HCT116 (cell line): ENCODE measurements around the gene SFPQ.

Experiments
- CBX3 ChIP-seq: IDR thresholded peaks from 2 replicates; pipeline ENCODE4 v1.6.1; 2012; ENCODE audit warnings: low read depth
- CTCF ChIP-seq, 3 experiments: fragments of 200-600 bp in 1 of 3; sonication (generic) in 1 of 3; IDR thresholded peaks in 2 of 3; conservative IDR thresholded peaks in 1 of 3; 2 replicates each; pipeline ENCODE4 v1.5.1; 2012 to 2017; ENCODE audit warnings: low read depth in 2 of 3, low read length in 2 of 3, antibody characterized with exemption in 1 of 3, borderline replicate concordance in 1 of 3, control low read depth in 1 of 3, mild to moderate bottlenecking in 1 of 3, mixed read lengths in 1 of 3, mixed run types in 1 of 3, moderate library complexity in 1 of 3; ENCODE audit not compliant: insufficient read depth in 1 of 3
- EGR1 ChIP-seq: IDR thresholded peaks from 2 replicates; pipeline ENCODE4 v1.6.1; 2012; ENCODE audit warnings: low read depth
- ELF1 ChIP-seq: IDR thresholded peaks from 2 replicates; pipeline ENCODE4 v1.6.1; 2012; ENCODE audit warnings: low read depth, borderline replicate concordance
- EZH2 ChIP-seq: fragments of 200-600 bp; sonication (generic); IDR thresholded peaks from 2 replicates; pipeline ENCODE4 v1.6.1; 2017; ENCODE audit warnings: antibody characterized with exemption, mixed run types
- POLR2A ChIP-seq: IDR thresholded peaks from 2 replicates; pipeline ENCODE4 v1.7.0; 2011; ENCODE audit warnings: borderline replicate concordance; ENCODE audit not compliant: insufficient read depth, insufficient read length; ENCODE audit errors: extremely low read depth
- POLR2AphosphoS5 ChIP-seq: IDR thresholded peaks from 2 replicates; pipeline ENCODE4 v1.6.1; 2011; ENCODE audit warnings: mild to moderate bottlenecking, low read depth, low read length, moderate library complexity
- RAD21 ChIP-seq: IDR thresholded peaks from 2 replicates; pipeline ENCODE4 v1.6.1; 2012; ENCODE audit warnings: low read depth, mild to moderate bottlenecking
- REST ChIP-seq: IDR thresholded peaks from 2 replicates; pipeline ENCODE4 v1.6.1; 2012; ENCODE audit warnings: low read depth
- TCF7L2 ChIP-seq: IDR thresholded peaks from 2 replicates; pipeline ENCODE4 v1.7.0; 2011; ENCODE audit warnings: borderline replicate concordance, inconsistent platforms; ENCODE audit not compliant: insufficient read depth, insufficient read length; ENCODE audit errors: extremely low read depth
- YY1 ChIP-seq: IDR thresholded peaks from 2 replicates; pipeline ENCODE4 v1.6.1; 2011; ENCODE audit warnings: low read length, low read depth, moderate library complexity, mild to moderate bottlenecking; ENCODE audit not compliant: insufficient replicate concordance; ENCODE audit errors: extremely low read depth
- TF ChIP-seq, protein P1 (sequence below): IDR thresholded peaks from 2 replicates; pipeline ENCODE4 v1.6.1; 2012
- TF ChIP-seq, protein P2 (sequence below): IDR thresholded peaks from 2 replicates; pipeline ENCODE4 v1.6.1; 2012

DNA sequence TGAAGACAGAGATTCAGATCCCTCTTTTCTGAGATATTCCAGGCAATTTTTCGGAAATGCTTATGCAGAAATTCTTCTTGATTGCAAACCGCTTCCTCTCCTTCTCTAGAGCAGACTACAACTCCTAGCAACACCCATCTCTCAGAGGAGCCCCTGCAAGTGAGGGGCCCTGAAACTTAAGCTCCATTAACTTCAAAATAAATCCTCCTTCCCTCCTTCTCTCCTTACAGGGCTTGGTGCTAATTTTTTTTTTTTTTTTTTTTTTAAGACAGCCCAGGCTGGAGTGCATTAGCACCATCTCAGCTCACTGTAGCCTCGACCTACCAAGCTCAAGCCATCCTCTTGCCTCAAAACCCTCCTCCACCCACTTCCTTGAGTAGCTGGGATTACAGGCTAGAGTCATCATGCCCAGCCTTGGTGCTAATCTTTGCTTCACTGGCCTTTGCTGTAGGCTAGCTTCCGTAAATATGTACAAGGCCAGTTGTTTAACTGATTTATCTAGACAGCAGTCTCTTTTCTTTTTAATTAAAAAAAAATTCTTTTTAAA, 30.2 kb upstream of the SFPQ start:
- TF ChIP-seq CTCF (IDR thresholded peaks at IDR 0.05 in 2 of 3, conservative IDR thresholded peaks at IDR 0.05 in 1 of 3; ENCODE audit: borderline replicate concordance in 1 of 3, insufficient read depth in 1 of 3, low read depth in 2 of 3, low read length in 2 of 3) (no peak), REST (no peak), EGR1 (no peak), EZH2 (no peak), RAD21 (no peak), POLR2A (no peak), YY1 (no peak), POLR2AphosphoS5 (no peak), ELF1 (no peak), TCF7L2 (no peak), CBX3 (no peak)
- TF ChIP-seq, protein P1, sequence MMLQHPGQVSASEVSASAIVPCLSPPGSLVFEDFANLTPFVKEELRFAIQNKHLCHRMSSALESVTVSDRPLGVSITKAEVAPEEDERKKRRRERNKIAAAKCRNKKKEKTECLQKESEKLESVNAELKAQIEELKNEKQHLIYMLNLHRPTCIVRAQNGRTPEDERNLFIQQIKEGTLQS = no peak
- TF ChIP-seq, protein P2, sequence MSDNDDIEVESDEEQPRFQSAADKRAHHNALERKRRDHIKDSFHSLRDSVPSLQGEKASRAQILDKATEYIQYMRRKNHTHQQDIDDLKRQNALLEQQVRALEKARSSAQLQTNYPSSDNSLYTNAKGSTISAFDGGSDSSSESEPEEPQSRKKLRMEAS = no peak
